SK-N-SH (cell line): ENCODE results near the gene DCP1B. TPM values are rescaled to one million over a fixed set of nuclear protein-coding genes. Genes with fewer than 3 reads are reported as not detected.

Experiments used
- CTCF ChIA-PET: fragments of 300-600, 350-600 bp; formaldehyde crosslinking; extraction: SDS; loops from one replicate; lab custom pipeline; 2021; lab: Yijun Ruan, JAX
- POLR2A ChIA-PET: fragments of 350-600 bp; sonication (Branson Sonifier 250); formaldehyde crosslinking; extraction: SDS; loops from one replicate; lab custom pipeline; 2020; ENCODE audit warnings: antibody characterized with exemption, inconsistent platforms; lab: Yijun Ruan, JAX
- DNase-seq: peaks from one replicate; pipeline ENCODE4 v3.0.0; 2012
- H2AFZ ChIP-seq: fragments of 200-600 bp; sonication (generic); 2 replicates; pipeline ENCODE4 v1.8.1; 2016; ENCODE audit warnings: antibody characterized with exemption, mild to moderate bottlenecking, low read depth
- H3F3A ChIP-seq: fragments of 200-600 bp; sonication (generic); replicated peaks from 2 replicates; pipeline ENCODE3; 2016; ENCODE audit warnings: antibody characterized with exemption, mild to moderate bottlenecking; ENCODE audit not compliant: insufficient read depth
- H3K27ac ChIP-seq, 2 experiments: fragments of 200-500 bp in 1 of 2; fragments of 200-600 bp in 1 of 2; sonication (Bioruptor generic) in 1 of 2; sonication (generic), shearing (Covaris generic) in 1 of 2; 2 replicates each; pipeline versions ENCODE4 v1.5.1 to v1.6.1; 2014 to 2016; ENCODE audit warnings: low read depth in 2 of 2, inconsistent platforms in 1 of 2, low read length in 1 of 2, mild to moderate bottlenecking in 1 of 2, mixed read lengths in 1 of 2
- H3K27me3 ChIP-seq: fragments of 200-600 bp; sonication (generic), shearing (Covaris generic); 2 replicates; pipeline ENCODE4 v1.6.1; 2016; ENCODE audit warnings: mixed run types; ENCODE audit not compliant: insufficient read depth
- H3K36me3 ChIP-seq, 2 experiments: fragments of 200-500 bp in 1 of 2; fragments of 200-600 bp in 1 of 2; sonication (Bioruptor generic) in 1 of 2; sonication (generic) in 1 of 2; replicated peaks in 1 of 2; 2 replicates each; pipeline versions ENCODE3 to v1.5.1; 2014 to 2016; ENCODE audit warnings: low read length in 1 of 2, mild to moderate bottlenecking in 1 of 2; ENCODE audit not compliant: insufficient read depth in 2 of 2, control insufficient read depth in 1 of 2
- H3K4me1 ChIP-seq, 2 experiments: fragments of 200-500 bp in 1 of 2; fragments of 200-600 bp in 1 of 2; sonication (Bioruptor generic) in 1 of 2; sonication (generic), shearing (Covaris generic) in 1 of 2; 2 replicates each; pipeline versions ENCODE4 v1.5.1 to v1.6.1; 2014 to 2016; ENCODE audit warnings: low read depth in 1 of 2, low read length in 1 of 2, mixed run types in 1 of 2; ENCODE audit not compliant: insufficient read depth in 2 of 2, control insufficient read depth in 1 of 2
- H3K4me2 ChIP-seq: fragments of 200-600 bp; sonication (generic), shearing (Covaris generic); 2 replicates; pipeline ENCODE4 v1.6.1; 2017; ENCODE audit warnings: mixed run types
- H3K4me3 ChIP-seq, 2 experiments: fragments of 200-500 bp in 1 of 2; fragments of 200-600 bp in 1 of 2; sonication (Bioruptor generic) in 1 of 2; sonication (generic), shearing (Covaris generic) in 1 of 2; 2 replicates each; pipeline versions ENCODE4 v1.5.1 to v1.8.1; 2014 to 2016; ENCODE audit warnings: low read depth in 2 of 2, inconsistent platforms in 1 of 2, low read length in 1 of 2, mild to moderate bottlenecking in 1 of 2, mixed read lengths in 1 of 2, moderate library complexity in 1 of 2
- H3K79me2 ChIP-seq: fragments of 200-600 bp; sonication (generic); 2 replicates; pipeline ENCODE4 v1.8.1; 2017; ENCODE audit warnings: mild to moderate bottlenecking; ENCODE audit not compliant: insufficient read depth
- H3K9ac ChIP-seq: fragments of 200-600 bp; sonication (generic); 2 replicates; pipeline ENCODE4 v1.6.1; 2017; ENCODE audit warnings: mixed run types
- H3K9me2 ChIP-seq: fragments of 200-600 bp; sonication (generic); 2 replicates; pipeline ENCODE4 v1.6.1; 2017; ENCODE audit warnings: mixed run types
- H3K9me3 ChIP-seq: fragments of 200-600 bp; sonication (generic); 2 replicates; pipeline ENCODE4 v1.6.1; 2017; ENCODE audit warnings: mixed run types, mild to moderate bottlenecking, moderate library complexity
- H4K20me1 ChIP-seq: fragments of 200-600 bp; sonication (generic); 2 replicates; pipeline ENCODE4 v1.6.1; 2017; ENCODE audit warnings: mild to moderate bottlenecking, mixed run types; ENCODE audit not compliant: insufficient read depth
- EP300 ChIP-seq, 2 experiments: IDR thresholded peaks; 2 replicates each; pipeline versions ENCODE4 v1.4.0 to v1.6.1; 2012; ENCODE audit warnings: borderline replicate concordance in 1 of 2, low read depth in 1 of 2, low read length in 1 of 2
- EZH2phosphoT487 ChIP-seq: fragments of 200-600 bp; sonication (generic); IDR thresholded peaks from 2 replicates; pipeline ENCODE4 v1.6.1; 2017; ENCODE audit warnings: low read depth, mixed run types, mild to moderate bottlenecking, antibody characterized with exemption, moderate library complexity, borderline replicate concordance
- FOSL2 ChIP-seq: IDR thresholded peaks from 2 replicates; pipeline ENCODE4 v1.4.0; 2012; ENCODE audit warnings: low read depth, mild to moderate bottlenecking, moderate library complexity, borderline replicate concordance
- GABPA ChIP-seq: IDR thresholded peaks from 2 replicates; pipeline ENCODE4 v1.4.0; 2012; ENCODE audit warnings: low read depth, mild to moderate bottlenecking
- MEF2A ChIP-seq: IDR thresholded peaks from 2 replicates; pipeline ENCODE4 v1.4.0; 2012; ENCODE audit warnings: low read depth, borderline replicate concordance
- NFIC ChIP-seq: IDR thresholded peaks from 2 replicates; pipeline ENCODE4 v1.4.0; 2012; ENCODE audit warnings: borderline replicate concordance
- POLR2AphosphoS5 ChIP-seq: IDR thresholded peaks from 2 replicates; pipeline ENCODE4 v1.6.1; 2012; ENCODE audit warnings: low read depth, low read length
- RAD21 ChIP-seq: IDR thresholded peaks from 2 replicates; pipeline ENCODE4 v1.6.1; 2012; ENCODE audit warnings: mild to moderate bottlenecking, low read length
- RFX5 ChIP-seq: IDR thresholded peaks from 2 replicates; pipeline ENCODE4 v1.6.1; 2012; ENCODE audit warnings: mild to moderate bottlenecking, improper control_type of control experiment, low read length
- RXRA ChIP-seq: IDR thresholded peaks from 2 replicates; pipeline ENCODE4 v1.4.0; 2012; ENCODE audit warnings: low read depth, mild to moderate bottlenecking, borderline replicate concordance
- SMC3 ChIP-seq: IDR thresholded peaks from 2 replicates; pipeline ENCODE4 v1.6.1; 2012; ENCODE audit warnings: low read depth, low read length, improper control_type of control experiment
- TCF12 ChIP-seq: IDR thresholded peaks from 2 replicates; pipeline ENCODE4 v1.4.0; 2012
- TEAD4 ChIP-seq: IDR thresholded peaks from 2 replicates; pipeline ENCODE4 v1.4.0; 2012; ENCODE audit warnings: mild to moderate bottlenecking, borderline replicate concordance; ENCODE audit not compliant: insufficient read depth
- WGBS: methylation state at CpG from one replicate; pipeline ENCODE4 v1.1.6; 2017; ENCODE audit warnings: low lambda C conversion rate; 5-methylcytosine and 5-hydroxymethylcytosine counted together
- polyA plus RNA-seq, 3 experiments: library from polyadenylated mRNA; depleted of rRNA; stranded (reverse); fragments of >200 nt; gene quantifications; 2 replicates each; pipeline ENCODE4 v1.2.3, GENCODE V29; 2012
- TF ChIP-seq, protein P1 (sequence below): fragments of 150-350 bp; IDR thresholded peaks from 2 replicates; pipeline ENCODE4 v1.6.1; 2017; ENCODE audit warnings: antibody characterized with exemption, low read length, low read depth, borderline replicate concordance
- TF ChIP-seq, protein P2 (sequence below): IDR thresholded peaks from 2 replicates; pipeline ENCODE4 v1.4.0; 2012; ENCODE audit warnings: low read depth, borderline replicate concordance
- TF ChIP-seq, protein P3 (sequence below): IDR thresholded peaks from 2 replicates; pipeline ENCODE4 v1.6.1; 2012; ENCODE audit warnings: mild to moderate bottlenecking, low read depth, low read length, moderate library complexity
- TF ChIP-seq, protein P4 (sequence below): fragments of 150-350 bp; IDR thresholded peaks from 2 replicates; pipeline ENCODE4 v1.6.1; 2016; ENCODE audit warnings: mild to moderate bottlenecking, low read depth, low read length
- TF ChIP-seq, protein P5 (sequence below): fragments of 200-600 bp; sonication (generic); IDR thresholded peaks from 2 replicates; pipeline ENCODE4 v1.6.1; 2017; ENCODE audit warnings: antibody characterized with exemption, mild to moderate bottlenecking, moderate library complexity

Gene DCP1B
- polyA plus RNA-seq, 1 of the 3 experiments (the other 2 are of a cell fraction) = 18.8 TPM

DNA sequence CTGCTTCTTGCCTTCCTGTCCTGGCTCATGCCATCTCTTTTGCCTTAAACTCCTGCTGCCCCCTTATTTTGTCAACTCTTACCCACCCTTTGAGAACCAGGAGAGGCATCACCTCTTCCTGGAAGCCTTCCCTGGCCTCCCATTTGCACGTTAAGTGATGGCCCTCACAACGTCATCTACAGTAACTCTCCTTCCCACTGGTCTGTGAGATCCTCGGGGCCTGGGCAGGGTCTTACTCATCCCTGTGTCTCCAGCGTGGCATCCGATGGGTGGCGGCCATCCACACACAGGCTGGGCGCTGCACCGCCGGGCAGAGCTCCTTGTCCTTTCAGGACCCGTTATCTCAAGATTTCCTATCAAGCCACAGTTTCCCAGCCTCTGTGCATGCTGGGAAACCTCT lies 69.0 kb downstream of the DCP1B start:
- DNase-seq = peak; percentile 7
- 97% methylated on average over 10 of the region's 10 CpGs for WGBS
- H2AFZ ChIP-seq = no peak overlapping the region
- H3F3A ChIP-seq = peaks cover 3% of the 10 kb centered on the region
- H3K27ac ChIP-seq = no peak overlapping the region
- TF ChIP-seq, protein P1, sequence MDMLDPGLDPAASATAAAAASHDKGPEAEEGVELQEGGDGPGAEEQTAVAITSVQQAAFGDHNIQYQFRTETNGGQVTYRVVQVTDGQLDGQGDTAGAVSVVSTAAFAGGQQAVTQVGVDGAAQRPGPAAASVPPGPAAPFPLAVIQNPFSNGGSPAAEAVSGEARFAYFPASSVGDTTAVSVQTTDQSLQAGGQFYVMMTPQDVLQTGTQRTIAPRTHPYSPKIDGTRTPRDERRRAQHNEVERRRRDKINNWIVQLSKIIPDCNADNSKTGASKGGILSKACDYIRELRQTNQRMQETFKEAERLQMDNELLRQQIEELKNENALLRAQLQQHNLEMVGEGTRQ = no peak
- TF ChIP-seq, protein P2, sequence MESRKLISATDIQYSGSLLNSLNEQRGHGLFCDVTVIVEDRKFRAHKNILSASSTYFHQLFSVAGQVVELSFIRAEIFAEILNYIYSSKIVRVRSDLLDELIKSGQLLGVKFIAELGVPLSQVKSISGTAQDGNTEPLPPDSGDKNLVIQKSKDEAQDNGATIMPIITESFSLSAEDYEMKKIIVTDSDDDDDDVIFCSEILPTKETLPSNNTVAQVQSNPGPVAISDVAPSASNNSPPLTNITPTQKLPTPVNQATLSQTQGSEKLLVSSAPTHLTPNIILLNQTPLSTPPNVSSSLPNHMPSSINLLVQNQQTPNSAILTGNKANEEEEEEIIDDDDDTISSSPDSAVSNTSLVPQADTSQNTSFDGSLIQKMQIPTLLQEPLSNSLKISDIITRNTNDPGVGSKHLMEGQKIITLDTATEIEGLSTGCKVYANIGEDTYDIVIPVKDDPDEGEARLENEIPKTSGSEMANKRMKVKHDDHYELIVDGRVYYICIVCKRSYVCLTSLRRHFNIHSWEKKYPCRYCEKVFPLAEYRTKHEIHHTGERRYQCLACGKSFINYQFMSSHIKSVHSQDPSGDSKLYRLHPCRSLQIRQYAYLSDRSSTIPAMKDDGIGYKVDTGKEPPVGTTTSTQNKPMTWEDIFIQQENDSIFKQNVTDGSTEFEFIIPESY = no peak
- TF ChIP-seq FOSL2 = no peak
- no peak for TF ChIP-seq SMC3
- TF ChIP-seq NFIC = no peak
- no peak for TF ChIP-seq TEAD4
- TF ChIP-seq, protein P3, sequence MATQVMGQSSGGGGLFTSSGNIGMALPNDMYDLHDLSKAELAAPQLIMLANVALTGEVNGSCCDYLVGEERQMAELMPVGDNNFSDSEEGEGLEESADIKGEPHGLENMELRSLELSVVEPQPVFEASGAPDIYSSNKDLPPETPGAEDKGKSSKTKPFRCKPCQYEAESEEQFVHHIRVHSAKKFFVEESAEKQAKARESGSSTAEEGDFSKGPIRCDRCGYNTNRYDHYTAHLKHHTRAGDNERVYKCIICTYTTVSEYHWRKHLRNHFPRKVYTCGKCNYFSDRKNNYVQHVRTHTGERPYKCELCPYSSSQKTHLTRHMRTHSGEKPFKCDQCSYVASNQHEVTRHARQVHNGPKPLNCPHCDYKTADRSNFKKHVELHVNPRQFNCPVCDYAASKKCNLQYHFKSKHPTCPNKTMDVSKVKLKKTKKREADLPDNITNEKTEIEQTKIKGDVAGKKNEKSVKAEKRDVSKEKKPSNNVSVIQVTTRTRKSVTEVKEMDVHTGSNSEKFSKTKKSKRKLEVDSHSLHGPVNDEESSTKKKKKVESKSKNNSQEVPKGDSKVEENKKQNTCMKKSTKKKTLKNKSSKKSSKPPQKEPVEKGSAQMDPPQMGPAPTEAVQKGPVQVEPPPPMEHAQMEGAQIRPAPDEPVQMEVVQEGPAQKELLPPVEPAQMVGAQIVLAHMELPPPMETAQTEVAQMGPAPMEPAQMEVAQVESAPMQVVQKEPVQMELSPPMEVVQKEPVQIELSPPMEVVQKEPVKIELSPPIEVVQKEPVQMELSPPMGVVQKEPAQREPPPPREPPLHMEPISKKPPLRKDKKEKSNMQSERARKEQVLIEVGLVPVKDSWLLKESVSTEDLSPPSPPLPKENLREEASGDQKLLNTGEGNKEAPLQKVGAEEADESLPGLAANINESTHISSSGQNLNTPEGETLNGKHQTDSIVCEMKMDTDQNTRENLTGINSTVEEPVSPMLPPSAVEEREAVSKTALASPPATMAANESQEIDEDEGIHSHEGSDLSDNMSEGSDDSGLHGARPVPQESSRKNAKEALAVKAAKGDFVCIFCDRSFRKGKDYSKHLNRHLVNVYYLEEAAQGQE = no peak
- no peak for TF ChIP-seq POLR2AphosphoS5
- TF ChIP-seq, protein P4, sequence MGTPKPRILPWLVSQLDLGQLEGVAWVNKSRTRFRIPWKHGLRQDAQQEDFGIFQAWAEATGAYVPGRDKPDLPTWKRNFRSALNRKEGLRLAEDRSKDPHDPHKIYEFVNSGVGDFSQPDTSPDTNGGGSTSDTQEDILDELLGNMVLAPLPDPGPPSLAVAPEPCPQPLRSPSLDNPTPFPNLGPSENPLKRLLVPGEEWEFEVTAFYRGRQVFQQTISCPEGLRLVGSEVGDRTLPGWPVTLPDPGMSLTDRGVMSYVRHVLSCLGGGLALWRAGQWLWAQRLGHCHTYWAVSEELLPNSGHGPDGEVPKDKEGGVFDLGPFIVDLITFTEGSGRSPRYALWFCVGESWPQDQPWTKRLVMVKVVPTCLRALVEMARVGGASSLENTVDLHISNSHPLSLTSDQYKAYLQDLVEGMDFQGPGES = no peak
- TF ChIP-seq, protein P5, sequence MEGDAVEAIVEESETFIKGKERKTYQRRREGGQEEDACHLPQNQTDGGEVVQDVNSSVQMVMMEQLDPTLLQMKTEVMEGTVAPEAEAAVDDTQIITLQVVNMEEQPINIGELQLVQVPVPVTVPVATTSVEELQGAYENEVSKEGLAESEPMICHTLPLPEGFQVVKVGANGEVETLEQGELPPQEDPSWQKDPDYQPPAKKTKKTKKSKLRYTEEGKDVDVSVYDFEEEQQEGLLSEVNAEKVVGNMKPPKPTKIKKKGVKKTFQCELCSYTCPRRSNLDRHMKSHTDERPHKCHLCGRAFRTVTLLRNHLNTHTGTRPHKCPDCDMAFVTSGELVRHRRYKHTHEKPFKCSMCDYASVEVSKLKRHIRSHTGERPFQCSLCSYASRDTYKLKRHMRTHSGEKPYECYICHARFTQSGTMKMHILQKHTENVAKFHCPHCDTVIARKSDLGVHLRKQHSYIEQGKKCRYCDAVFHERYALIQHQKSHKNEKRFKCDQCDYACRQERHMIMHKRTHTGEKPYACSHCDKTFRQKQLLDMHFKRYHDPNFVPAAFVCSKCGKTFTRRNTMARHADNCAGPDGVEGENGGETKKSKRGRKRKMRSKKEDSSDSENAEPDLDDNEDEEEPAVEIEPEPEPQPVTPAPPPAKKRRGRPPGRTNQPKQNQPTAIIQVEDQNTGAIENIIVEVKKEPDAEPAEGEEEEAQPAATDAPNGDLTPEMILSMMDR = no peak
- no peak for TF ChIP-seq EP300 (IDR thresholded peaks at IDR 0.05; ENCODE audit: borderline replicate concordance in 1 of 2, low read depth in 1 of 2, low read length in 1 of 2)
- TF ChIP-seq TCF12 = no peak
- TF ChIP-seq RAD21 = no peak
- TF ChIP-seq RXRA = no peak
- TF ChIP-seq MEF2A = no peak
- TF ChIP-seq RFX5 = no peak
- no peak for TF ChIP-seq GABPA
- no peak for TF ChIP-seq EZH2phosphoT487
- POLR2A ChIA-PET = no interaction called here
- H3K9me3 ChIP-seq = no peaks in the 10 kb centered on the region
- peaks cover 4 to 64% of the 10 kb centered on the region in 2 experiments; a peak in 2 of 4 replicates for H3K4me1 ChIP-seq
- no peaks in the 10 kb centered on the region for H3K79me2 ChIP-seq
- no peak overlapping the region for H3K9ac ChIP-seq
- H3K27me3 ChIP-seq = no peaks in the 10 kb centered on the region
- H3K4me2 ChIP-seq = no peak overlapping the region
- H3K4me3 ChIP-seq = no peak overlapping the region
- H3K9me2 ChIP-seq = no peaks in the 10 kb centered on the region
- peaks cover 3 to 15% of the 10 kb centered on the region in 2 experiments for H3K36me3 ChIP-seq
- CTCF ChIA-PET = interaction anchor here (1.7 to 4.7 kb wide), 5 partner anchors 136 to 647 kb away, joined by 3 to 33 read pairs (median 9); no protein-coding TSS in a partner anchor
- no peaks in the 10 kb centered on the region for H4K20me1 ChIP-seq
